ENCODE data around the gene EFCC1.

DNA sequence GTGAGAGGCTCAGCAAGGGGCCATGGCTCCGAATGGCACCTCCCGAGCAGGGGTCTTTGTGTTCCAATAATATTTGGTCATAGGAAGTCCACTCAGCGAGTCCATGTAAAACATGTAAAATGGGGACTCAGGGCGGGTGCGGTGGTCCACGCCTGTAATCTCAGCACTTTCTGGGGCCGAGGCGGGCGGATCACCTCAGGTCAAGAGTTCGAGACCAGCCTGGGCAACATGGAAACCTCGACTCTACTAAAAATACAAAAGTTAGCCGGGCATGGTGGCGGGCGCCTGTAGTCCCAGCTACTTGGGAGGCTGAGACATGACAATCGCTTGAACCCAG, 26.4 kb downstream of the EFCC1 start:
- TF ChIP-seq, protein P1, sequence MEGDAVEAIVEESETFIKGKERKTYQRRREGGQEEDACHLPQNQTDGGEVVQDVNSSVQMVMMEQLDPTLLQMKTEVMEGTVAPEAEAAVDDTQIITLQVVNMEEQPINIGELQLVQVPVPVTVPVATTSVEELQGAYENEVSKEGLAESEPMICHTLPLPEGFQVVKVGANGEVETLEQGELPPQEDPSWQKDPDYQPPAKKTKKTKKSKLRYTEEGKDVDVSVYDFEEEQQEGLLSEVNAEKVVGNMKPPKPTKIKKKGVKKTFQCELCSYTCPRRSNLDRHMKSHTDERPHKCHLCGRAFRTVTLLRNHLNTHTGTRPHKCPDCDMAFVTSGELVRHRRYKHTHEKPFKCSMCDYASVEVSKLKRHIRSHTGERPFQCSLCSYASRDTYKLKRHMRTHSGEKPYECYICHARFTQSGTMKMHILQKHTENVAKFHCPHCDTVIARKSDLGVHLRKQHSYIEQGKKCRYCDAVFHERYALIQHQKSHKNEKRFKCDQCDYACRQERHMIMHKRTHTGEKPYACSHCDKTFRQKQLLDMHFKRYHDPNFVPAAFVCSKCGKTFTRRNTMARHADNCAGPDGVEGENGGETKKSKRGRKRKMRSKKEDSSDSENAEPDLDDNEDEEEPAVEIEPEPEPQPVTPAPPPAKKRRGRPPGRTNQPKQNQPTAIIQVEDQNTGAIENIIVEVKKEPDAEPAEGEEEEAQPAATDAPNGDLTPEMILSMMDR (IDR thresholded peaks at IDR 0.05): no peak
- TF ChIP-seq POLR2A (IDR thresholded peaks at IDR 0.05): no peak

Data from Peyer's patch (tissue), 4 donors.